GM06990 (cell line): ENCODE data around the gene PLEKHM1.

Experiments used
- DNase-seq: peaks from one replicate; pipeline ENCODE4 v3.0.0-alpha.2; 2011; ENCODE audit not compliant: insufficient read length; ENCODE audit errors: extremely low read depth
- H3K27me3 ChIP-seq: replicated peaks from 2 replicates; pipeline ENCODE4 v1.6.0; 2011; ENCODE audit warnings: low read length; ENCODE audit not compliant: control insufficient read depth, insufficient read depth
- H3K36me3 ChIP-seq: 2 replicates; pipeline ENCODE4 v1.5.1; 2011; ENCODE audit warnings: low read length; ENCODE audit not compliant: control insufficient read depth, insufficient read depth
- H3K4me3 ChIP-seq: replicated peaks from 2 replicates; pipeline ENCODE4 v1.5.1; 2011; ENCODE audit warnings: low read depth, mild to moderate bottlenecking, control low read depth, low read length
- TF ChIP-seq, protein P1 (sequence below): IDR thresholded peaks from 2 replicates; pipeline ENCODE4 v1.5.1; 2011; ENCODE audit warnings: low read length, control low read depth, mild to moderate bottlenecking, inconsistent platforms; ENCODE audit not compliant: insufficient read depth, poor library complexity, severe bottlenecking

The PLEKHM1 gene

GRCh38 chr17:45405250-45406086 is 85.1 kb downstream of the PLEKHM1 start:
- Histone ChIP-seq H3K36me3 (peaks cover 23% of the 10 kb centered on the region), H3K4me3 (no peak overlapping the region), H3K27me3 (no peaks in the 10 kb centered on the region)
- TF ChIP-seq, protein P1, sequence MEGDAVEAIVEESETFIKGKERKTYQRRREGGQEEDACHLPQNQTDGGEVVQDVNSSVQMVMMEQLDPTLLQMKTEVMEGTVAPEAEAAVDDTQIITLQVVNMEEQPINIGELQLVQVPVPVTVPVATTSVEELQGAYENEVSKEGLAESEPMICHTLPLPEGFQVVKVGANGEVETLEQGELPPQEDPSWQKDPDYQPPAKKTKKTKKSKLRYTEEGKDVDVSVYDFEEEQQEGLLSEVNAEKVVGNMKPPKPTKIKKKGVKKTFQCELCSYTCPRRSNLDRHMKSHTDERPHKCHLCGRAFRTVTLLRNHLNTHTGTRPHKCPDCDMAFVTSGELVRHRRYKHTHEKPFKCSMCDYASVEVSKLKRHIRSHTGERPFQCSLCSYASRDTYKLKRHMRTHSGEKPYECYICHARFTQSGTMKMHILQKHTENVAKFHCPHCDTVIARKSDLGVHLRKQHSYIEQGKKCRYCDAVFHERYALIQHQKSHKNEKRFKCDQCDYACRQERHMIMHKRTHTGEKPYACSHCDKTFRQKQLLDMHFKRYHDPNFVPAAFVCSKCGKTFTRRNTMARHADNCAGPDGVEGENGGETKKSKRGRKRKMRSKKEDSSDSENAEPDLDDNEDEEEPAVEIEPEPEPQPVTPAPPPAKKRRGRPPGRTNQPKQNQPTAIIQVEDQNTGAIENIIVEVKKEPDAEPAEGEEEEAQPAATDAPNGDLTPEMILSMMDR = no peak
- DNase-seq = no peak

DNA sequence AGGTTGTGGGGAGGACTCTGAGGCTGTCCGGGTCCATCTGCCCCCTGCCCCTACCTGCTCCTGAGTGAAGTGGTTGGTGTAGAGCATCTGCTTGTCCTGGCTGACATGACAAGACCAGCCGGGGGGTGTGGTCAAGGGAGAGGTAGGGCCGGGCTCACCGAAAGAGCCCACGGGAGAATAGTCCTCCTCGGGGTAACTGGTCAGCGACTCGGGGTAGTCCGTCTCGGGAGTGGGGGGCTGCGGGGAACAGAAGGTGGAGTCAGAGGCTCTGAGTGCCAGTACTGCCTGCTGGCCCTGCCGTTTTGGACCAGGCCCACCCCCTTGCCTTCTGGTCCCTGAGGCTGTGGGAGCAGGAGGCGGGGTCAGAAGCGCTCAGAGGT is 85.7 kb downstream of the PLEKHM1 start:
- TF ChIP-seq, protein P1 = no peak
- no peaks in the 10 kb centered on the region for H3K27me3 ChIP-seq
- DNase-seq = no peak
- no peak overlapping the region for H3K4me3 ChIP-seq
- H3K36me3 ChIP-seq = peaks cover 27% of the 10 kb centered on the region

DNA sequence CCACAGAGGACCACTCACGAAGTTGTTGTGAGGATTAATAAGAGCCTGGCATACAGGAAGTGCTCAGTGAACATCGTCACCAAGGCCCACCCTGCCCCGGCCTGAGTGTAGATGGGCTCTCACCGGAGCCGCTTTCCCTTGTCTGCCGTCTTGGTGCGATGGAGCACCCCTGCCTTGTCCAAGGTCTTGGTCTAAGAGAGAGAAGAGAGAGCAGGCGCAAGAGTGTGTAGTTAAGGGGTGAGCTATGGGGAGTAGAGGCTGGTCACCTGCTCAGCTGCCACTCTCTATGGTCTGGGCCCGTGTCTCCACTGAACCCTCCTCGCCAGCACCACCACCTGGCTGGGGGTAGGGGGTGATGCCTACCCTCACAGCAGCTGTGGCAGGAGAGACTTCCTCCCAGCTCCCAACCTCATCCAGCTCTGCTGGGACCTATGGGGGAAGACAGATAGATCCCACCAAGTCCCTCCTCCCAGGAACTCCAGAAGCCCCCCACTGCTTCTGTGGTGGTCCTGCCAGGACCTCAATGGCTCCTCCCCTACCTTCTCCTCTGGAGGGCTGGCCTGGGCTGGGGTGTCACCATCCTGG is 86.5 kb downstream of the PLEKHM1 start:
- Histone ChIP-seq H3K36me3 (peaks cover 27% of the 10 kb centered on the region), H3K27me3 (no peaks in the 10 kb centered on the region), H3K4me3 (no peak overlapping the region)
- TF ChIP-seq, protein P1 = no peak
- DNase-seq = no peak

GRCh38 chr17:45402916-45403315 is 87.6 kb downstream of the PLEKHM1 start:
- DNase-seq = no peak
- TF ChIP-seq, protein P1 = no peak
- Histone ChIP-seq H3K4me3 (no peak overlapping the region), H3K27me3 (no peaks in the 10 kb centered on the region), H3K36me3 (peaks cover 30% of the 10 kb centered on the region)

GRCh38 chr17:45398800-45399199 is 91.7 kb downstream of the PLEKHM1 start:
- no peaks in the 10 kb centered on the region for H3K27me3 ChIP-seq
- no peak for DNase-seq
- TF ChIP-seq, protein P1 = no peak
- H3K4me3 ChIP-seq = no peak overlapping the region
- H3K36me3 ChIP-seq = peaks cover 40% of the 10 kb centered on the region
